22Rv1 (cell line): ENCODE results near the gene ACBD3.

Experiments used
- CTCF ChIP-seq: fragments of 450-650 bp; IDR thresholded peaks from 2 replicates; pipeline ENCODE4 v1.5.1; 2017; ENCODE audit warnings: mild to moderate bottlenecking
- ZFX ChIP-seq: fragments of 450-650 bp; IDR thresholded peaks from 2 replicates; pipeline ENCODE4 v1.6.1; 2017; ENCODE audit warnings: antibody characterized with exemption, borderline replicate concordance

DNA sequence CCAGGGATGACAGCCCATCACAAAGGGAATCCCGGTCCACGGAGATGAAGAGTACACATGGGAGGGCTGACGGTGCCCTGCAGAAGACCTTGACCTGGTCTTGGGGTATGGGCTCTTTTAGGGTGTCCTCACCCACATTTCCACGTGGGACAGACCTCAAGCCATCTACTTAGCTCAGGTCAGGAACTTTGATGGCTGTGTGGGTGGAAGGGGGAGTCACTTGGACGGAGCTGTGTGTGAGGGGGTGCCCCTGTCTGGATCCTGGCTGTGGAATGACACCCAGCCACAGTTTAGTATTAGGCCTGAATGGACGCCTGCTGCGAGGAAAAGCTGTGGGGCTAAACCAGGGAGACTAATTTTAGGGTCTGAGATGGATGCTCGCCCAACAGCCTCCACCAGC is 26.0 kb upstream of the ACBD3 start:
- TF ChIP-seq CTCF: no peak
- no peak for TF ChIP-seq ZFX
